ENCODE results near the gene CACNA1D.

Gene CACNA1D

DNA sequence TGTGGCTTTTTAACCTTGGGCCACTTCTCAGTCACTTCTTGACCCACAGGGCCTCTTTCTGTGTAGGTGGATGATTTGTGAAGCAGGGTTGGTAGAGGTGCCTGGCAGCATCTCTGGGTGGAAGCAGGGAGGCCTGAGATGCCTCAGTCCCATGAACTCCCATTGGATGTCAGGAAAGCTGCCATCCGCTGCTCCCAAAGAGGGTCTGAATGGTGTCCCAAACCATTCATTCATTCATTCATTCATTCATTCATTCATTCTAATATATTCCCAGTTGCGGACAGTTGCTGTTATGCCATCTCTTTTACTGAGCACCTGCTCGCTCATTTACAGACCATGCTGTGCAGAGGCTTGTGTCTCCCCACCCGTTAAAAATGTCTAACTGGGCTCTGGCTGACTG is 253.1 kb downstream of the CACNA1D start:
- no peak for DNase-seq (ENCODE audit: low spot score)
- FAIRE-seq = no peak

- FAIRE-seq (no peak), DNase-seq (ENCODE audit: low spot score) (no peak)
Measured at GRCh38 chr3:53748512-53749271, 254.3 kb downstream of the CACNA1D start.

GRCh38 chr3:53749448-53749847 is 255.0 kb downstream of the CACNA1D start:
- FAIRE-seq (no peak), DNase-seq (ENCODE audit: low spot score) (no peak)

DNA sequence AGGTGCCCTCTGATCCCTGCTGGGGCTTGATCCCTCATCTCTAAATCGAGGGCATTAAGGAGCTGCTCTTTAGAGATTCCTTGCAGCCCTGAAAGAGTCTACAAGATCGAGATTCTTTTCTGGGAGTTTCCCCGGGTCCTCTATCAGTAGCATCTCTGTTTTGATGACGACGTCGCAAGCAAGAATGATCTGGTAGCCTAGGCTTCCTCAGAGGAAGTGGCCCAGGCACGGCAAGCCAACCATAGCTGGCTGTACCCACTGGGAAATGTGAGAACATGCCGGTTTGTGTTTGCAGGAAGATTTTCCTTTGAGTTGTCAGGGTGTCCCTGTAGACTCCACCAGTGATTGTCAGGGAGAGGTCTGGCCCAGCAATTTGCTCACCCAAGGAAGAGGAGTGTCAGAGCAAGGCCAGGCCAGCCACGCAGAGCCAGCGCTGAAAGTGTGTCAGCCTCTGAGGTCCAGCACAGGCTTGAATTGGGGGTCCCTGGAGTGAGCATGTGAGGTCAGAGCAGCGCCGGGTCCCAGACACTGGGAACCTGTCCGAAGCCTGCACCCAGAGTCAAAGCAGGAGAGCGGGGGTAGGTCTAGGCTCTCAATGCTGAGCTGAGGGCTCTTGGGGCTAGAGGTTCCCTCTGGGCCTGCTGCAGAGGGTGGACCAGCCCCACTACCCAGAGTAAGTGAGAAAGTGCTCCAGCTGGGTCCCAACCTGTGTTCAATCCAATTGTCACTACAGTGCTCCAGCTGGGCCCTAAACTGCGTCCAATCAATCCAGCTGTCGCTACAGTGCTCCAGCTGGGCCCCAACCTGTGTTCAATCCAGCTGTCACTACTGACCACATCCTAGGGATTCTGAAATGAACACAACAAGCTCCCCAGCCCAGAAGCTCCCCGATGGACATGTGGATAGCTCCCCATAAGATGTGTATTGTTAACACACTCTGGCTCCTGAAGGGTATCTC is 256.1 kb downstream of the CACNA1D start:
- DNase-seq (ENCODE audit: low spot score) (no peak), FAIRE-seq (no peak)

DNA sequence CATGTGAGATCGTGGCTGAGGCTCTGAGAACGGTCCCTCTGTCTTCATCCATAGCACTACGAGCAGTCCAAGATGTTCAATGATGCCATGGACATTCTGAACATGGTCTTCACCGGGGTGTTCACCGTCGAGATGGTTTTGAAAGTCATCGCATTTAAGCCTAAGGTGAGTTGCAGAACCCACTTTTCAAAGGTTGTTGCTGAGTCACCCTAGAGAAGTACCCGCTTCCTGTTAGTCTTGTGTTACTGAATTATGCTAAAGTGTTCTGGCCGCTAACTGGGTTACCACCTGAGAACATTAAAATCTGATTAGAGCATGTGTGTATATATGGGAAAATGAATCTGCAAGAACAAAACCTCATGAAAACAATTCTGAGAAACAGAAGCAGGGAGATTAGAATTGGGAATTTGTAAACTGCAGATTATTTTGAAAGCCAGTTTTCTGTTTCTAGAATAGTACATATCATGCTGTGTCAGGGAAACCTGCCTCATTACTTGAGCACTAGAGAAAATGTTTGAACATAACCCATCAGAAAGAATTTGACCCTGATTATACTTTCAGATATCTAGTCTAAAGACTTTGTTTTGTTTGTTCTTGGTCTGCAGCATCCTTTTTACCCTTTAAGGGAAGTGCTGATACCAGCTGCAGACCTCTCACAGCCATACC is 259.2 kb downstream of the CACNA1D start:
- no peak for FAIRE-seq
- DNase-seq (ENCODE audit: low spot score) = no peak

- DNase-seq (ENCODE audit: low spot score) (no peak), FAIRE-seq (peak; percentile 46)
Measured at GRCh38 chr3:53754325-53754724, 259.9 kb downstream of the CACNA1D start.

GRCh38 chr3:53758846-53759245 is 264.4 kb downstream of the CACNA1D start:
- no peak for FAIRE-seq
- no peak for DNase-seq (ENCODE audit: low spot score)

DNA sequence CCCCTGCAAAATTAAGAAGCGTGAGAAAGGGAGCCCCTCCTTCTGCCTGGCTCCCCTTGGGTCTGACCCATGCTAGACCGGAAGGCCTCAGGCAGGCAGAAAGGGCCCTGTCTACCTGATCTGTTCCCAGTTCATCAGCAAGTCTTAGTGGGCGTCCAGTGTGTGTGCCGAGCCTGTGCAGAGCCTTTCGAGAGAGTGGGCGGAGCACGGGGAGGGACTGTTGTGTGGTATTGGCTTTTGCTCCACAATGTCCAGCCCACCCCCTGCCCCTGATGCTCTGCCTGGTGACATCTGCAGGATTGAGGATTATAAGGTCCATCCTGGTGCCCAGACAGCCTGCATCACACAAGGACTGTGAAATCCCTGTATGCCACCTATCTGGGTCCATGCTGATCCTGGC is 268.9 kb downstream of the CACNA1D start:
- no peak for FAIRE-seq
- no peak for DNase-seq (ENCODE audit: low spot score)

DNA sequence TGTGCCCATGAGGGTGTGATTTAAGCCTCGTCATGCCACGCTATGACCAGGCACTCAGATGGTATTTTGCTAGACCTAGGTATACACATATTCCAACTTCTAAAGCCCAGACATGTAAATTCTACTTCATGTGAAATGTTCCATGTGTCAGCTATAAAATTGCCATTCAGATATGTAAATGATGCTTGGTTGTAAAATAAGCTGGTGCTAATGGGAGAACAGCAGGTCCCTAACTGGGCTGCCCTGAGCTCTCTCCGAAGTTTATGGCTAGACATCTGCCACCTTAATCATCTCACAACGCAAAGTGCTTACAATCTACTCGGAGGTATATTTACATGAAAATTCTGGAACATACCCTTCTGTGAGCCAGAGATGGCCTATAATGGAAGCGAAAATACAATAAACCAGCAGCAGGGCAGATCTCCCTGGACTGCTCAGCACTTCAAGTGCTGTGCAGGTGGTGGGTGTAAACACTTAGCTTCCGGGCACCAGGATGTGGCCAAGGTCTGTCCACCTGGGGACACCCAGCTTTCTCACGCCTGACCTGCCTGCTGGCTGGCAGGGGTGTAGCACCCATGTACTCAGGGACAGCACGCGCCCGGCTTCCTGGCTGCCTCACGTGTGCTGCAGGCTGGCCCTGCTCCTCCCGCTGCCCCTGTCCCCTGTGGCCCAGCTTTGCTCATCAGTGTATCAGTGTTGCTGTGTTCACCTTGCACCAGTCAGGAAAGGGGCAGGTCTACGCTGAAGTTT is 269.8 kb downstream of the CACNA1D start:
- no peak for DNase-seq (ENCODE audit: low spot score)
- no peak for FAIRE-seq

DNA sequence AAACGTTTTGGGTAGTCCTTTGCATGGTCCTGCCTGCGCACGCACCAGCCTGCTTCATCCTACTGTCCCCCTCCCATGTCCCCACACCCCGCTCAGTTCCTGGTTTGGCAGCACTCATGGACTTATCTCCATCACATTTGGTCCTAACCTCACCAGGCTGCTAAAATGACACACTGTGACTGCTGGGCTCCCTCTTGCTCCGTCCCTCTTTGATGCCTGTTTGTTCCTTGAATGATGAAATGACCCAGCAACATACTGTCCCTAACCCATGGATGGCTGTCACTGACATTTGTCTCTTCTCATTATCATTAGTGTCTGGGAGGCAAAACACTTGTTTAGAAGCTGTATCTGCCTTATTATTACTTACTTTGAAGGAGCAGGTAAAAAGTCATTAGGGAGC is 271.3 kb downstream of the CACNA1D start:
- no peak for FAIRE-seq

DNA sequence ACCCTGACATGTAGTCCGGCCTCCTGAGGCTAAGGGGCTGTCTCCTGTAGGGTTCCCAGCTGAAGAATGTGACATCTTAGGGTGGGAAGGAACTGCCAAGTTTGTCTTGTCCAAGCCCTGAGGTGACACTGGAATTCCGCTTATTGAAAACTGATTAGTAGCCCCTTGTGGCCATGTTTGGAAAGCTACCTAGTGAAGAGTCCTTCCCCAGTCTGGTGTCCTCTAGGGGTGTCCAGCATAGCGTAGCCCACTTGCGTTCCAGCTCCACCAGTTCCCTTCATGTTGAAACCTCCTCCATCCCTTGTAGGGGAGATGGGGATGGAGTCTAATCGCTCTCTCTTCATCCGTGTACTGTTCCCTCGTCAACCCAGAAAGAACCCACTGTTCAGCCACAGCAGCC is 272.3 kb downstream of the CACNA1D start:
- no peak for FAIRE-seq
- DNase-seq (ENCODE audit: low spot score) = no peak

More for the DNA sequence above, 271.3 kb downstream of the CACNA1D start:
- no peak for DNase-seq (ENCODE audit: low spot score)

- FAIRE-seq (no peak), DNase-seq (ENCODE audit: low spot score) (no peak)
Measured at GRCh38 chr3:53768478-53769459, 274.4 kb downstream of the CACNA1D start.

- FAIRE-seq = no peak
- DNase-seq (ENCODE audit: low spot score) = no peak
Measured at GRCh38 chr3:53772562-53772961, 278.2 kb downstream of the CACNA1D start.

DNA sequence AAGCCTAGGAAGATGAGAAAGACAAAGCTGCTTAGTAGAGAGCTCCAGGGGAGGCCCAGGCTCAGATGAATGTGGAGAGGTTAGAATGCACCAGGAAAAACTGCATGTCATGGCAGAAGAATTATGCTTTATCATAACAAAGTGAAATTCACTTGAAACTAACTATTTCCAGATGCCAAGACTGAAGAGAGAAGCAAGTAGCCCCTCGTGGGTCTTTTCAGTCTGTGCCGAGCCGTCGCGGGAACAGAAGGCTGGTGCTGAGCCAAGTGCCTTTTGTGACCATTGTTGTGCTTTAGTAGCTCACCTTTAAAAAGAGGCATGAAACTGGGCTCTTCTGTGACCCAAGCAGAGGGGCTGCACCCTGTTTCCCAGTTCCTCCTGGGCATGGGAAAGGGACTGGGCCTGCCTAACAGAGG is 278.6 kb downstream of the CACNA1D start:
- FAIRE-seq (no peak), DNase-seq (ENCODE audit: low spot score) (no peak)

DNA sequence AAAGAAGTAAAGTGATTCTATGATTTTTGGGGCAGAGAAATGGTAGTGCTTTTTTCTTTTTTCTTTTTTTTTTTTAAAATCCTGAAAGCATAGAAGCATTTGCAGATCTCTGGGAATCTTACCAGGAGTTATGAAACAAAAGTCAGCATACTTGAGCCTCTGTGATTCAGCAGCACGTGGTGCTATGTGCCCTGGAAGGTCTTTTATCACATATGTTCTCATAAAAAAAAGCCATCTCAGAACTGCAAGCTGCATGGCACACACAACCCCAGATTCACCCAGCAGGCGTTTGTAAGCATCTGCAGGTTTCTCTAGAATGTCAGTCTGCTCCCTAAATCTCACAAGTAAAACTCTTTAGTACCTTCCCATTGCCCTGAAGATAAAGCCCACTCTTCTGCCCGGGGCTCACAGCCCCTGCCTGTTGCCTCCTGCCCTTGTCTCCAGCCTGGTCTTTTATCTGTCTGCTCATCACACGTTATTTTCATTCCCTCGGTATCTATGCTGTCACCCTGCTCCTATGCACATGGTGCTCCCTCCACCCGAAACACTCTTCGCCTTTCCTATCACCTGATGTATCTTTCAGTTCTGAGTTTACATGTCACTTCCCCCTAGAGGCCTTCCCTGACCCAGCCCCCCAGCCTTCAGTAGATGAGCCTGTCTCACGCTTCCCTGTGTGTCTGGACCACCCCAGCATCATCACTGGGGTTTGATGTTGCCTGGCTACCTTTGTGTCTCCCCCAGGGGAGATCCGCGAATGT is 279.4 kb downstream of the CACNA1D start:
- DNase-seq (ENCODE audit: low spot score) (peak; percentile 14), FAIRE-seq (no peak)

- FAIRE-seq (no peak), DNase-seq (ENCODE audit: low spot score) (no peak)
Measured at GRCh38 chr3:53774414-53774813, 280.0 kb downstream of the CACNA1D start.

GRCh38 chr3:53775018-53775417 is 280.6 kb downstream of the CACNA1D start:
- FAIRE-seq (no peak), DNase-seq (ENCODE audit: low spot score) (no peak)

- DNase-seq (ENCODE audit: low spot score) (no peak), FAIRE-seq (no peak)
Measured at GRCh38 chr3:53775834-53776251, 281.4 kb downstream of the CACNA1D start.

DNA sequence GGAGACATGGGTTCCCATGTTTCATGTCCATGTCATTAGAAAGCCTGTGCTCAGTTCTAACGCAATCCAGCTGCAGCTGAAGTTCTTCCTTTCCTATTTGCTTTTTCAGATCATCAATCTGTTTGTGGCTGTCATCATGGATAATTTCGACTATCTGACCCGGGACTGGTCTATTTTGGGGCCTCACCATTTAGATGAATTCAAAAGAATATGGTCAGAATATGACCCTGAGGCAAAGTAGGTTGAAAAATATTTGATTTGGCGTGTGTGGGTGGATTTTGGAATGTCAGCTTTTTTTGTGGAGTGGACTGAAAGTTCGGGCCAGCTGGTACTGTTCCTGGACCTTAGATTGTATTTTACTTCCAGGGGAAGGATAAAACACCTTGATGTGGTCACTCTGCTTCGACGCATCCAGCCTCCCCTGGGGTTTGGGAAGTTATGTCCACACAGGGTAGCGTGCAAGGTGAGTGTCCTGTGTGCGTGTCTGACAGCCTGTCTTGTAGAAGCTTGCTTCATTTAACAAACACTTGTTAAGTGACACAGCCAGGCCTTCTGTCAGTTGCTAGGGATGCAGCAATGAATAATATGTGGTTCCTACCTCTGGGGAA is 282.2 kb downstream of the CACNA1D start:
- FAIRE-seq (no peak), DNase-seq (ENCODE audit: low spot score) (no peak)
